Measurements from ENCODE around the gene COASY.

- no peak for TF ChIP-seq CTCF (IDR thresholded peaks at IDR 0.05)
- TF ChIP-seq ZFX (IDR thresholded peaks at IDR 0.05; ENCODE audit: borderline replicate concordance) = no peak
These were observed 24.7 kb upstream of the COASY start for GRCh38 chr17:42537156-42537805.
